ENCODE measurements around the gene TNFSF10. TPM values are rescaled to one million over a fixed set of nuclear protein-coding genes. Genes with fewer than 3 reads are reported as not detected.

TNFSF10 gene
- polyA plus RNA-seq, 1 donor from 2014 or later, result not detected

DNA sequence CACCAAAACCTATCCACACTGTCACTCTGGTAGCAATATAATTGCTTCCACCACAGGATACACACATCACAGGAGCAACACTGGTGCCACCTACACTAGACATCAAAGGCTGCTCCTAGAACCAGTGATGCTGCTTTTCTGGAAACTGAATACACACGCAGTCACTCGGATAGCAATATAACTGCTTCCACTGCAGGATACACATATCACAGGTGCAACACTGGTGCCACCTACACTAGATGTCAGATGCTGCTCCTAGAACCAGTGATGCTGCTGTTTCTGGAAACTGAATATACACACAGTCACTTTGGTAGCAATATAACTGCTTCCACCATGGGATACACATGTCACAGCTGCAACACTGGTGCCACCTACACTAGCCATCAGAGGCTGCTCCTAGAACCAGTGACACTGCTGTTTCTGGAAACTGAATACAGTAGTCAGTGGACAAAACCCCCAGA, 6.9 kb upstream of the TNFSF10 start:
- TF ChIP-seq TAF1 (IDR thresholded peaks at IDR 0.05; ENCODE audit: low read depth) (no peak), EZH2 (IDR thresholded peaks at IDR 0.05; ENCODE audit: borderline replicate concordance, insufficient read depth, low read length, poor library complexity, severe bottlenecking) (no peak), MXI1 (conservative IDR thresholded peaks at IDR 0.05; ENCODE audit: poor library complexity, severe bottlenecking) (no peak), RAD21 (conservative IDR thresholded peaks at IDR 0.05) (no peak), EP300 (conservative IDR thresholded peaks at IDR 0.05; ENCODE audit: poor library complexity, severe bottlenecking) (no peak), SMC3 (conservative IDR thresholded peaks at IDR 0.05; ENCODE audit: poor library complexity) (no peak), POLR2AphosphoS5 (IDR thresholded peaks at IDR 0.05) (no peak)
- TF ChIP-seq, protein P1, sequence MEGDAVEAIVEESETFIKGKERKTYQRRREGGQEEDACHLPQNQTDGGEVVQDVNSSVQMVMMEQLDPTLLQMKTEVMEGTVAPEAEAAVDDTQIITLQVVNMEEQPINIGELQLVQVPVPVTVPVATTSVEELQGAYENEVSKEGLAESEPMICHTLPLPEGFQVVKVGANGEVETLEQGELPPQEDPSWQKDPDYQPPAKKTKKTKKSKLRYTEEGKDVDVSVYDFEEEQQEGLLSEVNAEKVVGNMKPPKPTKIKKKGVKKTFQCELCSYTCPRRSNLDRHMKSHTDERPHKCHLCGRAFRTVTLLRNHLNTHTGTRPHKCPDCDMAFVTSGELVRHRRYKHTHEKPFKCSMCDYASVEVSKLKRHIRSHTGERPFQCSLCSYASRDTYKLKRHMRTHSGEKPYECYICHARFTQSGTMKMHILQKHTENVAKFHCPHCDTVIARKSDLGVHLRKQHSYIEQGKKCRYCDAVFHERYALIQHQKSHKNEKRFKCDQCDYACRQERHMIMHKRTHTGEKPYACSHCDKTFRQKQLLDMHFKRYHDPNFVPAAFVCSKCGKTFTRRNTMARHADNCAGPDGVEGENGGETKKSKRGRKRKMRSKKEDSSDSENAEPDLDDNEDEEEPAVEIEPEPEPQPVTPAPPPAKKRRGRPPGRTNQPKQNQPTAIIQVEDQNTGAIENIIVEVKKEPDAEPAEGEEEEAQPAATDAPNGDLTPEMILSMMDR (IDR thresholded peaks at IDR 0.05; ENCODE audit: poor library complexity, severe bottlenecking), result no peak
- TF ChIP-seq, protein P2, sequence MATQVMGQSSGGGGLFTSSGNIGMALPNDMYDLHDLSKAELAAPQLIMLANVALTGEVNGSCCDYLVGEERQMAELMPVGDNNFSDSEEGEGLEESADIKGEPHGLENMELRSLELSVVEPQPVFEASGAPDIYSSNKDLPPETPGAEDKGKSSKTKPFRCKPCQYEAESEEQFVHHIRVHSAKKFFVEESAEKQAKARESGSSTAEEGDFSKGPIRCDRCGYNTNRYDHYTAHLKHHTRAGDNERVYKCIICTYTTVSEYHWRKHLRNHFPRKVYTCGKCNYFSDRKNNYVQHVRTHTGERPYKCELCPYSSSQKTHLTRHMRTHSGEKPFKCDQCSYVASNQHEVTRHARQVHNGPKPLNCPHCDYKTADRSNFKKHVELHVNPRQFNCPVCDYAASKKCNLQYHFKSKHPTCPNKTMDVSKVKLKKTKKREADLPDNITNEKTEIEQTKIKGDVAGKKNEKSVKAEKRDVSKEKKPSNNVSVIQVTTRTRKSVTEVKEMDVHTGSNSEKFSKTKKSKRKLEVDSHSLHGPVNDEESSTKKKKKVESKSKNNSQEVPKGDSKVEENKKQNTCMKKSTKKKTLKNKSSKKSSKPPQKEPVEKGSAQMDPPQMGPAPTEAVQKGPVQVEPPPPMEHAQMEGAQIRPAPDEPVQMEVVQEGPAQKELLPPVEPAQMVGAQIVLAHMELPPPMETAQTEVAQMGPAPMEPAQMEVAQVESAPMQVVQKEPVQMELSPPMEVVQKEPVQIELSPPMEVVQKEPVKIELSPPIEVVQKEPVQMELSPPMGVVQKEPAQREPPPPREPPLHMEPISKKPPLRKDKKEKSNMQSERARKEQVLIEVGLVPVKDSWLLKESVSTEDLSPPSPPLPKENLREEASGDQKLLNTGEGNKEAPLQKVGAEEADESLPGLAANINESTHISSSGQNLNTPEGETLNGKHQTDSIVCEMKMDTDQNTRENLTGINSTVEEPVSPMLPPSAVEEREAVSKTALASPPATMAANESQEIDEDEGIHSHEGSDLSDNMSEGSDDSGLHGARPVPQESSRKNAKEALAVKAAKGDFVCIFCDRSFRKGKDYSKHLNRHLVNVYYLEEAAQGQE (IDR thresholded peaks at IDR 0.05; ENCODE audit: borderline replicate concordance), result no peak
- H3K27me3 ChIP-seq (ENCODE audit: insufficient read depth, low read depth, low read length), result no peaks in the 10 kb centered on the region
- H2AFZ ChIP-seq (ENCODE audit: low read depth, low read length), result no peak overlapping the region
- H4K20me1 ChIP-seq (ENCODE audit: insufficient read depth), result no peaks in the 10 kb centered on the region
- no peaks in the 10 kb centered on the region for H3F3A ChIP-seq (ENCODE audit: insufficient read depth, low read length, poor library complexity, severe bottlenecking)
- H3K4me3 ChIP-seq (ENCODE audit: low read length), result no peak overlapping the region
- H3K4me2 ChIP-seq (ENCODE audit: low read length), result no peak overlapping the region
- H3K36me3 ChIP-seq (ENCODE audit: insufficient read depth, low read length), result no peaks in the 10 kb centered on the region
- no peaks in the 10 kb centered on the region for H3K9me2 ChIP-seq (ENCODE audit: insufficient read depth, low read length)
- H3K9me3 ChIP-seq (ENCODE audit: low read length), result no peaks in the 10 kb centered on the region
- H3K9ac ChIP-seq (ENCODE audit: low read length), result no peak overlapping the region
- H3K27ac ChIP-seq (ENCODE audit: low read length), result no peak overlapping the region
- H3K79me2 ChIP-seq (replicated peaks; ENCODE audit: insufficient read depth, low read length), result no peaks in the 10 kb centered on the region

DNA sequence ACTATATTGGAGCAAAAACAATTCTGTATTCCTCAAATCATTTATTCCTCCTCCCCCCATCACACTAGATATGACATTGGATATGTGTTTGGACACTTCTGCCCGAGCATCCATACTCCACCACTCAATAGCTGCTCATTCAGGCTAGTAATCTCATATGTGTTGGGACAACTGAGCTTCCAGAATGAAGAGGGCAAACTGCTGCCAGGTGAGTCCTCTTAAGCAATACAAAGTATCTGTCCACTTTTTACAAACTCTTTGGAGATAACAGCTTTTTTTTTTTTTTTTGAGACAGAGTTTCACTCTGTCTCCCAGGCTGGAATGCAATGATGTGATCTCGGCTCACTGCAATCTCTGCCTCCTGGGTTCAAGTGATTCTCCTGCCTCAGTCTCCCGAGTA, 5.4 kb upstream of the TNFSF10 start:
- H3K9me2 ChIP-seq (ENCODE audit: insufficient read depth, low read length), result no peaks in the 10 kb centered on the region
- TF ChIP-seq MXI1 (conservative IDR thresholded peaks at IDR 0.05; ENCODE audit: poor library complexity, severe bottlenecking) (no peak), EP300 (conservative IDR thresholded peaks at IDR 0.05; ENCODE audit: poor library complexity, severe bottlenecking) (no peak), POLR2AphosphoS5 (IDR thresholded peaks at IDR 0.05) (no peak), RAD21 (conservative IDR thresholded peaks at IDR 0.05) (no peak), EZH2 (IDR thresholded peaks at IDR 0.05; ENCODE audit: borderline replicate concordance, insufficient read depth, low read length, poor library complexity, severe bottlenecking) (no peak), SMC3 (conservative IDR thresholded peaks at IDR 0.05; ENCODE audit: poor library complexity) (no peak), TAF1 (IDR thresholded peaks at IDR 0.05; ENCODE audit: low read depth) (no peak)
- TF ChIP-seq, protein P1 (IDR thresholded peaks at IDR 0.05; ENCODE audit: poor library complexity, severe bottlenecking), result no peak
- TF ChIP-seq, protein P2 (IDR thresholded peaks at IDR 0.05; ENCODE audit: borderline replicate concordance), result no peak
- no peak overlapping the region for H2AFZ ChIP-seq (ENCODE audit: low read depth, low read length)
- H3K9me3 ChIP-seq (ENCODE audit: low read length), result no peaks in the 10 kb centered on the region
- no peak overlapping the region for H3K4me3 ChIP-seq (ENCODE audit: low read length)
- no peaks in the 10 kb centered on the region for H4K20me1 ChIP-seq (ENCODE audit: insufficient read depth)
- no peak overlapping the region for H3K9ac ChIP-seq (ENCODE audit: low read length)
- no peaks in the 10 kb centered on the region for H3K27me3 ChIP-seq (ENCODE audit: insufficient read depth, low read depth, low read length)
- H3K4me2 ChIP-seq (ENCODE audit: low read length), result no peak overlapping the region
- no peaks in the 10 kb centered on the region for H3K36me3 ChIP-seq (ENCODE audit: insufficient read depth, low read length)
- no peak overlapping the region for H3K27ac ChIP-seq (ENCODE audit: low read length)
- no peaks in the 10 kb centered on the region for H3F3A ChIP-seq (ENCODE audit: insufficient read depth, low read length, poor library complexity, severe bottlenecking)
- H3K79me2 ChIP-seq (replicated peaks; ENCODE audit: insufficient read depth, low read length), result no peaks in the 10 kb centered on the region

Data from neural cell (in vitro differentiated cells).